Measurements from ENCODE around the gene BRSK2.

- no peak for TF ChIP-seq EZH2 (IDR thresholded peaks at IDR 0.05; ENCODE audit: borderline replicate concordance, low read length)
- TF ChIP-seq CTCF (IDR thresholded peaks at IDR 0.05; ENCODE audit: low read length), result no peak
These were observed 27.9 kb upstream of the BRSK2 start for GRCh38 chr11:1361882-1362281.
